GM21367 (cell line): ENCODE data around the gene ZNF280C.
"Not testable (repeated sequence)": the region's sequence is repeated elsewhere in the genome, so short reads cannot be mapped to it uniquely, and the experiment has no call there.

Experiments
- ATAC-seq: cut with Tn5 transposase; IDR thresholded peaks from one replicate; pipeline ENCODE4 v1.9.1; 2021; ENCODE audit not compliant: unreplicated experiment

ZNF280C gene

DNA sequence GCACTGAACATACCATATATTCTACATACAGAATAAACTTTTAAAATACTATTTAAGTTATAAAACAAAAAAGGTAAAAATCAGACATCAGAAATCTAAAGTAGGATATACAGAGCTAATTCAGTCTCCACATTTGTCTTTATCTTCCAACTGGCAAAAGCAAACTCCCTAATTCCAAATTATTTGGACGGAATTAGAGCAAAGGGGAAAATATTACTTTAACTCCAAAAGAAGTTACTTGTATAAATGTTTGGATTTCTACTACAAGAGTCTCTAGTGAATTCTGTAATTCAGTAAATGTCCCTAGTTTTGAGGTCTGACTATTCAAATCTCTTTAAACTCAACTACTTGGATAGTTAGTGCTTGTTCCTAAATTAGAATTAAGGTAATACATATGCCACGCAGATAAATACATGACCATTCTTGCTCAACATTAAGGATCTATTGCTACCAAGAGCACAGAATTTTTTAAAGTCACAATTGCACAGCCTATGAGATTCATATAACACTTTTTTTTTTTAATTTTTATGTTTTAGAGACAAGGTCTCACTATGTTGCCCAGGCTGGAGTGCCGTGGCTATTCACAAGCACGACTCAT lies 7.3 kb downstream of the ZNF280C start:
- no peak for ATAC-seq

DNA sequence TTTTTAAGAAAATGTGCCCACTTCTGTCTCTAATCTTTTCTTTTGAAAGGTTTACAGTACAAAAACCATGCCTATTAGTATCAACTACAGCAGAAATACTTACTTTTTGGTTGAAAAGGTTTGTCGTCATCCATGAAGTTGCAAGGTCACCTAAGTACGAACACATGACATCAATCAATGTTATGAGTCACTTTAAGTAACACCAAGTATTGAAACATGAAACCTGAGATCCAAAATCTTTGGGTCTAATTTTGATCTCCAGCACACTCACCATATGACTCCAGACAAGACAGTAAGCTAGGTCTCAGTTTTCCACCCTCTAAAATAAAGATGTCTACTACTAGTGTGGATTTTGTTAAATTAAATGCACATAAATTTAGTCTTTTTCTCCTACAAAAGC lies 8.4 kb downstream of the ZNF280C start:
- ATAC-seq = no peak

DNA sequence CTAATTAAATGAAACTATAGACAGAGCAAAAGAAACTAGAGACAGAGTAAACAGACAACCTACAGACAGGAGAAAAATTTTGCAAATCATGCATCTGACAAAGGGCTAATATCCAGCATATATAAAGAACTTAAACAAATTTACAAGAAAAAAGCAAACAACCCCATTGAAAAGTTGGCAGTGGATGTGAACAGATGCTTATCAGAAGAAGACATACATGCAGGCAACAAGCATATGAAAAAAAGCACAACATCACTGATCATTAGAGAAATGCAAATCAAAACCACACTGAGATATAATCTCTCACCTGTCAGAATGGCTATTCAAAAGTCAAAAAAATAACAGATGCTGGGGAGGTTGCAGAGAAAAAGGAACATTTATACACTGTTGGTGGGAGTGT lies 14.8 kb downstream of the ZNF280C start:
- ATAC-seq = no peak

DNA sequence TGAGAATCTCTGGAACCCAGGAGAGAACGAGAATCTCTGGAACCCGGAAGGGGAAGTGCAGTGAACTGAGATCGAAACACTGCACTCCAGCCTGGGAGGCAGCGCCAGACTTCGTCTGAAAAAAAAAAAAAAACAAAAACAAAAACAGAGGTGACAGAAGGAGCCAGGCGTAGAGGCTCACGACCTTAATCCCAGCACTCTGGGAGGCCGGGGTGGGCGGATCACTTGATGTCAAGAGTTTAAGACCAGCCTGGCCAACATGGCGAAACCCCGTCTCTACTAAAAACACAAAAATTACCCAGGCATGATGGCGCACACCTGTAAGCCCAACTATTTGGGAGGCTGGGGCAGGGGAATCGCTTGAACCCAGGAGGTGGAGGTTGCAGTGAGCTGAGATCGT lies 17.0 kb downstream of the ZNF280C start:
- ATAC-seq = no peak

GRCh38 chrX:130247996-130248395 lies 20.7 kb downstream of the ZNF280C start:
- ATAC-seq = no peak

- ATAC-seq = no peak
These were observed 22.6 kb downstream of the ZNF280C start for GRCh38 chrX:130246084-130246483.

DNA sequence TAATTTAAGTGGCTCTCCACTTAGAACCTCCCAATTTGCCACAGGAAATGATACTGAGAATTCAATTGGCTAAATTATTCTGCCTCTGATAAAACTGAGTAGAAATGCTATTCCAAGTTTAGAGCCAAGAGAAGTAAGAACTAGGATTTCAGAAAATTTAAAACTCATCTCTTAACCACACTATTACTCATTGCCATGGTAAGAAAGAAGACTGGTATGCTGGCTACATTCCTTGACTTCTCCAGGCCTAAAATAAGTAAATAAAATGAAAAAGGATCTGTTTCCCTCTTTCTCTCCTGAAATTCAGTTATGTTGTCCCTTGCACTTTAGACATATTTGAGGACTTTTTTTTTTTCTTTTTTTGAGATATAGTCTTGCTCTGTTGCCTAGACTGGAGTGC lies 23.3 kb downstream of the ZNF280C start:
- no peak for ATAC-seq

GRCh38 chrX:130231184-130231583 lies 37.5 kb downstream of the ZNF280C start:
- not testable (repeated sequence) for ATAC-seq

DNA sequence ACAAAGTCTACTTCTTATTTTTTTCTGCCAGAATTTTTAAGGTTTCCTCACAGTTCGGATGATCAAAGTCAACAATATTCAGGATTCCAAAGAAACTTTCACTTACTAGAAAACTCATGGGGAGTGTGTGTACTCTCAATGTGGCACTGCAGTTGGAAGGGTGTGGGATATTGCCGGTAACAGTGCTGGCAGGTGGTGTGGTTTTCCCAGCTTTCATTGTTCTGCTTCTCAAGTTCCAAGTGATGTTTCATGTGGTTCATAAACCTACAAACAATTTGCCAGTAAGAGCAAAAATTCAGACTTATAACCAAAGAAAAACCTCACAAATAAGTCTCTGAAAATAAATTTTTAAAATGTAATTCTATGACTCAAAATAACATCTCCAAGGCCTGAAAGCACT lies 39.8 kb downstream of the ZNF280C start:
- no peak for ATAC-seq

DNA sequence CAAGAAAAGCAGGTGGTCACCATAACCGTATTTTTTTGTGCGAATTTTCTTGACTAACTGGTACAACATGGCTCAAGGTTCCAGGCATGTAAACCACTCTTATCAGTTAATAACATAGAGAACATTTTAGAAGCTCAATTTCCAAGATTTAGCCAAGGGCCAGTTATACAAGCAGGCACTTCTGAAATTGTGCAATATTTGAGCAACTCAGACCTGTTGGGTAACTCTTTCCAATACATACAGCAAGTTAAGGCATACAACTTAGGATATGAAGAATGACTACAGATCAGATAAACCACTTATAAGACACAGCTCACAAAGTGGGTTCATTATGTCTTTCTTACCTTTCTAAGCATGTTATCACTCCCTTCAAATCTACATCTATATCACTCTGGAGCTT lies 43.9 kb downstream of the ZNF280C start:
- ATAC-seq = no peak

GRCh38 chrX:130216320-130216719 lies 52.4 kb downstream of the ZNF280C start:
- ATAC-seq = no peak

GRCh38 chrX:130213376-130213775 lies 55.3 kb downstream of the ZNF280C start:
- no peak for ATAC-seq

GRCh38 chrX:130212371-130212770 lies 56.3 kb downstream of the ZNF280C start:
- no peak for ATAC-seq

GRCh38 chrX:130211415-130212186 lies 57.1 kb downstream of the ZNF280C start:
- ATAC-seq = no peak

DNA sequence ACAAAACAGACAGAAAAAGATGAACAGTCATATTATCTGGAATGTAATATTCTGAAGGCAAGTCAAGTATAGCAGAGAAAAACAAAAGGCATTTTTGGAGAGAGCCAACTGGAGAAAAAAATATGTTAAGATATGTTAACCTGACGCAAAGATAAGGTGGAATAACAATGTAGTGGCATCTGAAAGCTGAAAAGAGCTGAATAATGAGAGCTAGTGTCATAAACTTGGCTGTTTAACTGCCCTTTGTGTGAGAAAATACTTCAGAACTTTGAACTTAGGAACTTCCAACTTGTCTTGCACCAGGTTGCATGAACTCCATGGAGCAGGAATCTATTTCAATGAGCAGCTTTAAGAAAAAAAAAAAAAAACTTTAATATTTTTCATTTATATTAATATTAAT lies 64.1 kb downstream of the ZNF280C start:
- ATAC-seq = no peak

DNA sequence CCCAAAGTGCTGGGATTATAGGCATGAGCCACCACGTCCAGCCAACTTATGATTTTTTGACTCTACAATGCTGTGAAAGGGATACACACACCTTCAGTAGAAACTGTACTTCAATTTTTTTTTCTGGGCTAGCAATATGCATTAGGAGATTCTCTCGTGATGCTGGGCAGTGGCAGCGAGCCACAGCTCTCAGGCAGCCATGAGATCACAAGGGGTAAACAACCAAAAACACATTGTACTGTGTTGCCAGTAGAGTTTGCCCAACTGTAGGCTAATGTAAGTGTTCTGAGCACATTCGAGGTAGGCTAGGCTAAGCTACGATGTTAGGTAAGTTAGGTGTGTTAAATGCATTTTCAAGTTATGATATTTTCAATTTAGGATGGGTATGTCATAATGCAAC lies 71.2 kb downstream of the ZNF280C start:
- no peak for ATAC-seq

GRCh38 chrX:130196466-130196865 lies 72.2 kb downstream of the ZNF280C start:
- no peak for ATAC-seq

DNA sequence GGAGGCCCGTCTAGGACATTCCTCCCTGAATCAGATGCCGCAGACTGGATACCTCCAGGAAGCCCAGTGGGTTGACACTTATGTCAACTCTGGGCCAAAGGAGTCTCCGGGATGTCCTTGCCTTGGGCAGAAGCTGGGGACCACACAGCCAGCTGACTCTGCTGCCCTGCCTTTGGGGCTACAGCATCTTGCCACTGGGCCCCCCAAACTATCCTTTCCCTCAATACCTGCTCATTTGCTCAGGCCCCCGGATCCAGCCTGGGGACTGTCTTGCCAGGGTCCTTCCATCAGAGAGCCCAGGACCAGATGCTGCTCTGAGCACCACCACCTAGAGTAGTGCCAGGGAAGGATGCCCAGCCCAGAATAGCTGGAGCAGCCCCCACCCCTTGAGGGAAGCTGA lies 77.9 kb downstream of the ZNF280C start:
- ATAC-seq = no peak

GRCh38 chrX:130186651-130187050 lies 82.0 kb downstream of the ZNF280C start:
- no peak for ATAC-seq

DNA sequence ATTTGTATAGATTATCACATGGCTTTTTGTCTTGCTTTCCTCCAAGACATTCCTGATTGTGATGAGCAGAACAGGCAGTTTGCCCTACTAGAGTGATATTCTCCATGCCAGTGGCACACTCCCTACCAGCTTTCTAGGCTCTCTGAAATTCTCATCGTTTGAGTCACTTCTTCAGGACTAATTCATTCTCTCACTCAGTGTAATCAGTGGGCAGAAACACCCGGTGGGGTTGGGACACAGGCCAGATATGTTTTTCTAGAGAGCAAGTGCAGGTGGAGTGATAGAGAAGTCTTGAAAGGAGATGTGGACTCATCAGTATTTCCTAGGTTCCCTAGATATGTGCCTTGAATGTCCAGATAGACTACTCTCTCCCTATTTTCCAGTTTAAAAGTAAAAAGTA lies 83.8 kb downstream of the ZNF280C start:
- ATAC-seq = no peak

DNA sequence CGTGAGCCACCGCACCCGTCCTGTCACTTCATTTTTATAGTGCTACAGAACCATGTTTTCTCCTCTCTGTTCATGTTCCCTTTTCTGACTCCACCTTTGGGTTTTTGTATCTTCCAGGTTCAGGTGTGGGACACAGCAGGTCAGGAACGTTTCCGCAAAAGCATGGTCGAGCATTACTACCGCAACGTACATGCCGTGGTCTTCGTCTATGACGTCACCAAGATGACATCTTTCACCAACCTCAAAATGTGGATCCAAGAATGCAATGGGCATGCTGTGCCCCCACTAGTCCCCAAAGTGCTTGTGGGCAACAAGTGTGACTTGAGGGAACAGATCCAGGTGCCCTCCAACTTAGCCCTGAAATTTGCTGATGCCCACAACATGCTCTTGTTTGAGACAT lies 84.5 kb downstream of the ZNF280C start:
- ATAC-seq = no peak

GRCh38 chrX:130179579-130180215 lies 89.0 kb downstream of the ZNF280C start:
- no peak for ATAC-seq
